Spleen (tissue), 7 donors: ENCODE measurements around the gene C1orf115.

Experiments used
- POLR2A ChIP-seq, 3 donors: fragments of 450-650 bp; IDR thresholded peaks; one replicate each; pipeline ENCODE4 v1.5.1; 2017; ENCODE audit warnings: antibody characterized with exemption in 3 of 3, mild to moderate bottlenecking in 1 of 3
- TF ChIP-seq, protein P1 (sequence below), 11 experiments: fragments of 200-600 bp in 7 of 11; fragments of 450-650 bp in 4 of 11; sonication (generic) in 4 of 11; IDR thresholded peaks in 8 of 11; conservative IDR thresholded peaks in 3 of 11; 1 replicate in 7 of 11; 2 replicates in 4 of 11; pipeline versions ENCODE4 v1.4.0 to v1.8.0; 2016 to 2021; ENCODE audit warnings: antibody characterized with exemption in 11 of 11, inconsistent platforms in 4 of 11, mild to moderate bottlenecking in 1 of 11
- donor health status: DM: no; HTN: no; CAD: no; lungs with moderate emphysema.
- donor health status: DM: no; HTN: no; CAD: no.
- donor health status: DM: no; HTN: no; CAD: no.

DNA sequence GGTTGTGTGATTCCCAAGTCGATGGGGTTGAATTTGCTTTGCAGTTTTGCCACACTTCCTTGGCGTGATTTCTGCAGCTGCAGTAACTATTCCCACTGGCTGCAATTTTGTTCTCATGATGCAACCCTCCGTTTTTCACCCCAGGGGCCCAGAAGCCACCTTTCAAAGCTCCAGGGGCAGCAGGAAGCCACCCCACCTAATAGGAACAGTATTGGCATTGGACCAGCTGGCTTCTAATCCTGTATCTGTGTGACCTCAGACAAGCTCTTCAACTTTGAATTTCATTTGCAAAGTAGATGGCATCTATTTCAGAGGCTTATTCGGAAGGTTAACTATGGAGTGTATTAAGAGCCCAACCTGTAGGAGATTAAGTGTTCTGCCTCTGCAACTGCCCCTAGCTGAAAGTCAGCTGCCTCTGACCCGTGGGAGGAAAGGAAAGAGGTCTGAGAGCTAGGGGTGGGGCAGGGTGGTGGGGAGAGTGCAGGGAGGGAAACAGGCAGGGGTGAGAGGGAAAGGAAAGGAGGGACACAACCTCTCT, 12.6 kb downstream of the C1orf115 start:
- TF ChIP-seq, protein P1, sequence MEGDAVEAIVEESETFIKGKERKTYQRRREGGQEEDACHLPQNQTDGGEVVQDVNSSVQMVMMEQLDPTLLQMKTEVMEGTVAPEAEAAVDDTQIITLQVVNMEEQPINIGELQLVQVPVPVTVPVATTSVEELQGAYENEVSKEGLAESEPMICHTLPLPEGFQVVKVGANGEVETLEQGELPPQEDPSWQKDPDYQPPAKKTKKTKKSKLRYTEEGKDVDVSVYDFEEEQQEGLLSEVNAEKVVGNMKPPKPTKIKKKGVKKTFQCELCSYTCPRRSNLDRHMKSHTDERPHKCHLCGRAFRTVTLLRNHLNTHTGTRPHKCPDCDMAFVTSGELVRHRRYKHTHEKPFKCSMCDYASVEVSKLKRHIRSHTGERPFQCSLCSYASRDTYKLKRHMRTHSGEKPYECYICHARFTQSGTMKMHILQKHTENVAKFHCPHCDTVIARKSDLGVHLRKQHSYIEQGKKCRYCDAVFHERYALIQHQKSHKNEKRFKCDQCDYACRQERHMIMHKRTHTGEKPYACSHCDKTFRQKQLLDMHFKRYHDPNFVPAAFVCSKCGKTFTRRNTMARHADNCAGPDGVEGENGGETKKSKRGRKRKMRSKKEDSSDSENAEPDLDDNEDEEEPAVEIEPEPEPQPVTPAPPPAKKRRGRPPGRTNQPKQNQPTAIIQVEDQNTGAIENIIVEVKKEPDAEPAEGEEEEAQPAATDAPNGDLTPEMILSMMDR (IDR thresholded peaks at IDR 0.05 in 8 of 11, conservative IDR thresholded peaks at IDR 0.05 in 3 of 11): no peak
- TF ChIP-seq POLR2A (IDR thresholded peaks at IDR 0.05): no peak
